Measurements from ENCODE around the gene TEX36. TPM values are rescaled to one million over a fixed set of nuclear protein-coding genes. Genes with fewer than 3 reads are reported as not detected.

The TEX36 gene
- total and polyA plus RNA-seq, 2 of the 13 experiments (the other 11 are each of a cell fraction or from before 2014, with no cell fraction given): not detected

DNA sequence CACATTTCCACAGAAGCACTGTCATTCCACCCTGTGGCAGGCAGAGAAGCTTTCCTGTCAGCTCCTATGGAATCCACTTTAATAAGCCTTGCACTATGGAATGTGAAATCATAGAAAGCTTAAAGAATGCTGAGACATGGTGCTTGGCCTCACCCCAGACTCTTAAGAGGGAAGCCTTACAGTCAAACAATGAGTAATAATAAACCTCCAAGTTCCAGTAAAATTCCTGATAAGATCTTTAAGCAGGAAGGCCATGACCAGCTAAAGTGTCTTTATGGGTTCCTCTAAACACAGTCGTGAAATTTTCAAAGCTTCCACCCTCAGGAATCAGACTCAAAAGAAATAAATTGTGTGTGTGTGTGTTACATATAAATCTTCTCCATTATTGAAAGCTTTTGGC is 11.9 kb upstream of the TEX36 start:
- no peak overlapping the region for H2AFZ ChIP-seq (ENCODE audit: low read length)

More for the DNA sequence above, 11.9 kb upstream of the TEX36 start:
- CTCF ChIA-PET (ENCODE audit: low intra/inter-chr PET ratio, low total read pairs): no interaction called here
- ATAC-seq (no peak), FAIRE-seq (no peak), DNase-seq (ENCODE audit: low spot score) (no peak)
- 0% methylated on average over 1 of the region's 1 CpG for WGBS (ENCODE audit: low lambda C conversion rate)
- no TSS peak for BruUV-seq (replicated peaks)
- no peaks in the 10 kb centered on the region for H3K4me1 ChIP-seq (ENCODE audit: insufficient read depth, low read length)
- no peak overlapping the region for H3K27ac ChIP-seq (ENCODE audit: extremely low read length, insufficient read depth, low read length)
- no peak overlapping the region for H3K4me2 ChIP-seq (ENCODE audit: low read depth, low read length)
- no peak for TF ChIP-seq ZNF121 (CRISPR knock-in tag; IDR thresholded peaks at IDR 0.05)
- no peak for TF ChIP-seq ZNF619 (CRISPR knock-in tag; IDR thresholded peaks at IDR 0.05)
- no peak for TF ChIP-seq REPIN1 (CRISPR knock-in tag; IDR thresholded peaks at IDR 0.05; ENCODE audit: borderline replicate concordance, low read depth)
- TF ChIP-seq RBFOX2 (IDR thresholded peaks at IDR 0.05; ENCODE audit: low read depth, low read length): no peak
- TF ChIP-seq RAD21 (CRISPR knock-in tag; IDR thresholded peaks at IDR 0.05): no peak
- no peak for TF ChIP-seq ATRX (CRISPR knock-in tag; IDR thresholded peaks at IDR 0.05; ENCODE audit: borderline replicate concordance)
- TF ChIP-seq GPN1 (CRISPR knock-in tag; IDR thresholded peaks at IDR 0.05; ENCODE audit: borderline replicate concordance): no peak
- TF ChIP-seq ZNF136 (CRISPR knock-in tag; IDR thresholded peaks at IDR 0.05; ENCODE audit: low read depth): no peak
- no peak for TF ChIP-seq SMC3 (IDR thresholded peaks at IDR 0.05; ENCODE audit: low read length)
- no peak for TF ChIP-seq DPF2 (CRISPR knock-in tag; IDR thresholded peaks at IDR 0.05; ENCODE audit: borderline replicate concordance, low read depth)
- TF ChIP-seq ZBTB38 (CRISPR knock-in tag; IDR thresholded peaks at IDR 0.05): no peak
- no peak for TF ChIP-seq MXD3 (CRISPR knock-in tag; IDR thresholded peaks at IDR 0.05)
- no peak for TF ChIP-seq RORA (CRISPR knock-in tag; IDR thresholded peaks at IDR 0.05)
- TF ChIP-seq, protein P1, sequence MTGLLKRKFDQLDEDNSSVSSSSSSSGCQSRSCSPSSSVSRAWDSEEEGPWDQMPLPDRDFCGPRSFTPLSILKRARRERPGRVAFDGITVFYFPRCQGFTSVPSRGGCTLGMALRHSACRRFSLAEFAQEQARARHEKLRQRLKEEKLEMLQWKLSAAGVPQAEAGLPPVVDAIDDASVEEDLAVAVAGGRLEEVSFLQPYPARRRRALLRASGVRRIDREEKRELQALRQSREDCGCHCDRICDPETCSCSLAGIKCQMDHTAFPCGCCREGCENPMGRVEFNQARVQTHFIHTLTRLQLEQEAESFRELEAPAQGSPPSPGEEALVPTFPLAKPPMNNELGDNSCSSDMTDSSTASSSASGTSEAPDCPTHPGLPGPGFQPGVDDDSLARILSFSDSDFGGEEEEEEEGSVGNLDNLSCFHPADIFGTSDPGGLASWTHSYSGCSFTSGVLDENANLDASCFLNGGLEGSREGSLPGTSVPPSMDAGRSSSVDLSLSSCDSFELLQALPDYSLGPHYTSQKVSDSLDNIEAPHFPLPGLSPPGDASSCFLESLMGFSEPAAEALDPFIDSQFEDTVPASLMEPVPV (CRISPR knock-in tag; IDR thresholded peaks at IDR 0.05): no peak
- no peak for TF ChIP-seq DMAP1 (CRISPR knock-in tag; IDR thresholded peaks at IDR 0.05)
- no peak for TF ChIP-seq PBX3 (CRISPR knock-in tag; IDR thresholded peaks at IDR 0.05; ENCODE audit: borderline replicate concordance)
- no peak for TF ChIP-seq TEAD3 (CRISPR knock-in tag; optimal IDR thresholded peaks at IDR 0.05; ENCODE audit: borderline replicate concordance)
- no peak for TF ChIP-seq MAFG (CRISPR knock-in tag; IDR thresholded peaks at IDR 0.05)
- no peaks in the 10 kb centered on the region for H3K9me3 ChIP-seq (ENCODE audit: low read length)
- no peak overlapping the region for H3K4me3 ChIP-seq (replicated peaks in 1 of 3; ENCODE audit: insufficient read depth in 1 of 3, low read depth in 2 of 3, low read length in 3 of 3)
- no peaks in the 10 kb centered on the region for H4K20me1 ChIP-seq (ENCODE audit: insufficient read depth, low read length)
- POLR2A ChIA-PET: no interaction called here
- H3K36me3 ChIP-seq (replicated peaks in 1 of 2; ENCODE audit: control insufficient read depth in 1 of 2, insufficient read depth in 2 of 2, low read length in 2 of 2): no peaks in the 10 kb centered on the region
- no peak overlapping the region for H3K9ac ChIP-seq (ENCODE audit: insufficient read depth, low read depth, low read length)
- H3K79me2 ChIP-seq (ENCODE audit: insufficient read depth, low read length): no peaks in the 10 kb centered on the region
- intact Hi-C loops (cut with micrococcal nuclease; ENCODE audit: unreplicated experiment) (no loop called here), in situ Hi-C loops (cut with HindIII; ENCODE audit: extremely low pct_ligation_motif_present, low pct_unique_long_range_greater_than_20kb) (no loop called here)
- peaks cover 2 to 56% of the 10 kb centered on the region in 2 experiments; a peak in 4 of 5 replicates for H3K27me3 ChIP-seq (ENCODE audit: control insufficient read depth in 1 of 2, insufficient read depth in 2 of 2, low read length in 2 of 2)

All from HepG2 (cell line).